ENCODE measurements around the gene SUPT3H. TPM values are rescaled to one million over a fixed set of nuclear protein-coding genes. Genes with fewer than 3 reads are reported as not detected.

The SUPT3H gene
- total and polyA plus RNA-seq, 2 of the 8 experiments (the other 6 are each of a cell fraction or from before 2014, with no cell fraction given) = 18.8 to 23.0 TPM

DNA sequence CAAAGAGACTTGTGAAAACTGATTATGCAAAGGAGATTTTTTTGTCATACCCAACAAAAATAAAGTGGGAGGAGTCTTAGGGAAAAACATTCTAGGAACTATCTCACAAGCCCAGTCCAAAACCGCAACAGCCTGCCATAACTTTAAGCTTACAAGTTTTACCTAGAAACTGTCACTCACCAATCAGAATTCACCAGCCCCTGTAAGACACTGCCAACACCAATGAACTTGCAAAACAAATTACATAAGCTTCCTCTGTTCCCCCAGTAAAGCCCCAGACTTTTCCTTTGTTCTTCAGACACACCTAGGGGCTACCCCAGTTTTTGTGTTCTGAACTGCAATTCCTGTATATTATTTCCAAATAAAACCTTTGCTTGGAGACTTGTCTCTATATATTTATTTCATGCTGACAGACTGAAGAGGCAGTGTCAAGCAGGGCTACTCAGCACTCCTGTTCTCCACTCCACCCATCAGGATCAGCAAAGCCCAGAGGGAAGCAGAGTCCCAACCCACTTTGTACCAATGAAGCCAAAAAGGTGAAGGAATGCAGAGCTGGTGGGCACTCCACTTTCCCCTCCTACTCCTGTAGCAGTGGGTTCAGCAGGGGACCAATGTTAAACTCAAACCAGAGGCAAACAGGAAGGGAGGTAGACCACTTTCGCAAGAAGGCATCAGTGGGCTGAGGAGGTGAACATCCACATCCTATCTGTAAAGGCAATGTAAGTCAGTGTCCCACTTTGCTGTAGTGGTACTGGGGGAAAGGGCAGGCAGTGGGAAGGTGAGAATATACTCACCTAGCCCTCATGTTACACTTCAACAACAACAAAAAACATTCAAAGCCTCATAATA lies 192.1 kb downstream of the SUPT3H start:
- Histone ChIP-seq H3K14ac (ENCODE audit: insufficient read length) (no peak overlapping the region), H3K36me3 (ENCODE audit: control insufficient read depth in 2 of 4, insufficient read depth in 4 of 4, low read length in 3 of 4) (no peaks in the 10 kb centered on the region), H2BK120ac (replicated peaks; ENCODE audit: low read depth, low read length) (no peak overlapping the region), H3K79me2 (ENCODE audit: control insufficient read depth in 1 of 2, insufficient read depth in 2 of 2, low read length in 2 of 2) (no peaks in the 10 kb centered on the region), H2BK12ac (ENCODE audit: low read depth, low read length) (no peak overlapping the region; the same call in 1 of the 2 replicates), H3K18ac (ENCODE audit: extremely low read depth, low read length) (peak overlapping the region; percentile 38), H4K8ac (ENCODE audit: extremely low read depth, insufficient read depth, low read length) (no peak overlapping the region), H3K23ac (ENCODE audit: insufficient read length) (no peak overlapping the region), H4K5ac (ENCODE audit: insufficient read length, low read depth, low read length) (no peak overlapping the region), H3K9ac (replicated peaks in 1 of 4; ENCODE audit: extremely low read depth in 1 of 4, low read depth in 3 of 4, low read length in 3 of 4) (no peak overlapping the region), H3K4me2 (ENCODE audit: insufficient read depth in 1 of 2, low read depth in 2 of 2, low read length in 2 of 2) (no peak overlapping the region), H3K56ac (replicated peaks; ENCODE audit: insufficient read length, low read depth, low read length) (no peak overlapping the region), H4K20me1 (replicated peaks in 1 of 2; ENCODE audit: control insufficient read depth in 1 of 2, insufficient read depth in 2 of 2, low read length in 2 of 2) (no peaks in the 10 kb centered on the region), H3K4me3 (ENCODE audit: extremely low read depth in 1 of 4, insufficient read depth in 2 of 4, low read depth in 3 of 4, low read length in 4 of 4) (no peak overlapping the region), H2BK20ac (ENCODE audit: low read length) (no peak overlapping the region), H3K27me3 (replicated peaks in 1 of 4; ENCODE audit: control insufficient read depth in 3 of 4, extremely low read depth in 1 of 4, insufficient read depth in 3 of 4, low read length in 3 of 4) (no peaks in the 10 kb centered on the region), H3K79me1 (ENCODE audit: low read depth, low read length) (no peaks in the 10 kb centered on the region; the same call in 1 of the 2 replicates), H3K4ac (replicated peaks; ENCODE audit: insufficient read length, low read depth, low read length) (no peak overlapping the region), H3K23me2 (ENCODE audit: low read depth, low read length) (no peaks in the 10 kb centered on the region), H2BK5ac (ENCODE audit: low read depth, low read length) (0 out of 2 replicates have a peak overlapping the region, but pooled peaks have one; percentile 39), H3K9me3 (ENCODE audit: insufficient read depth in 2 of 2, low read depth in 1 of 2, low read length in 1 of 2) (no peaks in the 10 kb centered on the region), H4K91ac (replicated peaks; ENCODE audit: insufficient read length, low read length) (no peak overlapping the region), H3K27ac (ENCODE audit: low read depth, low read length) (no peak overlapping the region), H3K4me1 (replicated peaks in 1 of 4; ENCODE audit: control insufficient read depth in 3 of 4, insufficient read depth in 4 of 4, low read length in 3 of 4) (peaks cover 0 to 5% (median 2%) of the 10 kb centered on the region in 4 experiments; a peak in 3 of 7 replicates), H2BK15ac (ENCODE audit: low read length) (no peak overlapping the region), H2AFZ (ENCODE audit: low read length) (no peak overlapping the region), H2AK5ac (ENCODE audit: low read depth, low read length) (0 out of 2 replicates have a peak overlapping the region, but pooled peaks have one; percentile 88)
- DNase-seq (ENCODE audit: low read depth in 1 of 2, low spot score in 2 of 2) (no peak), FAIRE-seq (no peak)
- POLR2A ChIA-PET (ENCODE audit: partially characterized antibody) = interaction anchor here (1.1 kb wide), 1 partner anchor 64 kb away, joined by 3 read pairs; no protein-coding TSS in a partner anchor
- no peak for TF ChIP-seq CREB1 (IDR thresholded peaks at IDR 0.05)
- no peak for TF ChIP-seq RBBP5 (IDR thresholded peaks at IDR 0.05; ENCODE audit: borderline replicate concordance, low read depth, low read length)
- no peak for TF ChIP-seq YY1 (IDR thresholded peaks at IDR 0.05; ENCODE audit: low read depth, low read length)
- TF ChIP-seq RXRA (IDR thresholded peaks at IDR 0.05; ENCODE audit: insufficient read depth, low read depth, low read length) = no peak
- no peak for TF ChIP-seq JUN (IDR thresholded peaks at IDR 0.05; ENCODE audit: low read depth, low read length)
- no peak for TF ChIP-seq POLR2AphosphoS5 (IDR thresholded peaks at IDR 0.05; ENCODE audit: low read depth, low read length)
- no peak for TF ChIP-seq CHD1 (IDR thresholded peaks at IDR 0.05; ENCODE audit: low read depth, low read length)
- no peak for TF ChIP-seq GTF2F1 (IDR thresholded peaks at IDR 0.05; ENCODE audit: borderline replicate concordance, low read depth, low read length)
- no peak for TF ChIP-seq EGR1 (IDR thresholded peaks at IDR 0.05; ENCODE audit: borderline replicate concordance, low read depth, low read length)
- no peak for TF ChIP-seq NANOG (IDR thresholded peaks at IDR 0.05; ENCODE audit: insufficient read depth, low read depth, low read length, poor library complexity, severe bottlenecking)
- CTCF ChIA-PET (ENCODE audit: partially characterized antibody) = interaction anchor here (0.7 kb wide), 1 partner anchor 700 kb away, joined by 3 read pairs; no protein-coding TSS in a partner anchor
- 89% methylated on average over 2 of the region's 2 CpGs; no CpG with 5 or more reads in 1 of the 2 experiments for WGBS, 2 experiments (ENCODE audit: extremely low coverage in 1 of 2, insufficient coverage in 1 of 2, insufficient read length in 1 of 2, insufficient replicate concordance in 2 of 2, low coverage in 1 of 2, low lambda C conversion rate in 2 of 2, missing lambda C conversion rate in 1 of 2)
